ENCODE measurements around the gene AHI1. TPM values are rescaled to one million over a fixed set of nuclear protein-coding genes. Genes with fewer than 3 reads are reported as not detected.

The AHI1 gene
- total and polyA plus RNA-seq, 2 donors (not counting 1 experiment from before 2014, with no cell fraction given) = 8.3 to 61.7 TPM

GRCh38 chr6:135362124-135362523, 135.4 kb downstream of the AHI1 start:
- POLR2A ChIA-PET = no interaction called here
- WGBS (ENCODE audit: insufficient coverage) = no CpG with 5 or more reads among the region's 4 CpGs
- TF ChIP-seq EZH2 (IDR thresholded peaks at IDR 0.05; ENCODE audit: borderline replicate concordance, insufficient read depth, low read depth, low read length, poor library complexity, severe bottlenecking) (no peak), CTCF (IDR thresholded peaks at IDR 0.05) (no peak)

GRCh38 chr6:135360222-135360621, 137.3 kb downstream of the AHI1 start:
- no peak for TF ChIP-seq CTCF (IDR thresholded peaks at IDR 0.05)
- no peak for TF ChIP-seq EZH2 (IDR thresholded peaks at IDR 0.05; ENCODE audit: borderline replicate concordance, insufficient read depth, low read depth, low read length, poor library complexity, severe bottlenecking)
- Mint-ChIP-seq H3K4me1 (no peaks in the 10 kb centered on the region), H3K27ac (no peak overlapping the region), H3K9me3 (ENCODE audit: insufficient read depth) (peaks cover 3% of the 10 kb centered on the region), H3K27me3 (no peaks in the 10 kb centered on the region), H3K4me3 (no peak overlapping the region)
- Histone ChIP-seq H3K4me2 (replicated peaks; ENCODE audit: low read depth, low read length, poor library complexity, severe bottlenecking) (no peak overlapping the region), H4K20me1 (ENCODE audit: control insufficient read depth, insufficient read depth, low read length, poor library complexity, severe bottlenecking) (no peaks in the 10 kb centered on the region), H3K9ac (ENCODE audit: low read length) (no peak overlapping the region), H3K4me3 (ENCODE audit: control extremely low read depth in 1 of 5, extremely low read depth in 1 of 5, insufficient read depth in 1 of 5, low read depth in 2 of 5, low read length in 4 of 5) (no peak overlapping the region), H3K4me1 (ENCODE audit: control insufficient read depth in 2 of 2, insufficient read depth in 2 of 2, low read length in 2 of 2) (no peaks in the 10 kb centered on the region), H3K27me3 (replicated peaks in 1 of 4; ENCODE audit: control extremely low read depth in 1 of 4, control insufficient read depth in 3 of 4, insufficient read depth in 4 of 4, low read length in 3 of 4) (no peaks in the 10 kb centered on the region), H3K79me2 (ENCODE audit: control insufficient read depth, insufficient read depth, low read length) (no peaks in the 10 kb centered on the region), H3K9me3 (ENCODE audit: control extremely low read depth in 1 of 3, control insufficient read depth in 2 of 3, insufficient read depth in 1 of 3, low read length in 2 of 3) (peaks cover 0 to 5% (median 0%) of the 10 kb centered on the region in 3 donors), H2AFZ (ENCODE audit: insufficient read depth, low read depth, low read length, poor library complexity, severe bottlenecking) (no peak overlapping the region), H3K36me3 (replicated peaks in 1 of 2; ENCODE audit: control extremely low read depth in 1 of 2, control insufficient read depth in 1 of 2, extremely low read depth in 1 of 2, insufficient read depth in 2 of 2, low read length in 1 of 2) (no peaks in the 10 kb centered on the region), H3K27ac (ENCODE audit: low read length in 2 of 2) (no peak overlapping the region)
- ATAC-seq (ENCODE audit: low read depth) (no peak), DNase-seq (no peak)
- intact Hi-C loops (cut with micrococcal nuclease) = no loop called here
- WGBS (ENCODE audit: insufficient coverage) = 100% methylated on average over 2 of the region's 2 CpGs
- POLR2A ChIA-PET = no interaction called here
- CTCF ChIA-PET = no interaction called here

More at GRCh38 chr6:135362124-135362523, 135.4 kb downstream of the AHI1 start:
- DNase-seq = no peak
- intact Hi-C loops (cut with micrococcal nuclease) = no loop called here
- Histone ChIP-seq H3K27ac (ENCODE audit: low read length in 2 of 2) (no peak overlapping the region), H3K4me1 (ENCODE audit: control insufficient read depth in 2 of 2, insufficient read depth in 2 of 2, low read length in 2 of 2) (no peaks in the 10 kb centered on the region), H3K4me2 (replicated peaks; ENCODE audit: low read depth, low read length, poor library complexity, severe bottlenecking) (no peak overlapping the region), H3K9me3 (ENCODE audit: control extremely low read depth in 1 of 3, control insufficient read depth in 2 of 3, insufficient read depth in 1 of 3, low read length in 2 of 3) (peaks cover 0 to 5% (median 0%) of the 10 kb centered on the region in 3 donors), H2AFZ (ENCODE audit: insufficient read depth, low read depth, low read length, poor library complexity, severe bottlenecking) (no peak overlapping the region), H3K9ac (ENCODE audit: low read length) (no peak overlapping the region), H3K4me3 (ENCODE audit: control extremely low read depth in 1 of 5, extremely low read depth in 1 of 5, insufficient read depth in 1 of 5, low read depth in 2 of 5, low read length in 4 of 5) (no peak overlapping the region), H3K79me2 (ENCODE audit: control insufficient read depth, insufficient read depth, low read length) (no peaks in the 10 kb centered on the region), H4K20me1 (ENCODE audit: control insufficient read depth, insufficient read depth, low read length, poor library complexity, severe bottlenecking) (no peaks in the 10 kb centered on the region), H3K36me3 (replicated peaks in 1 of 2; ENCODE audit: control extremely low read depth in 1 of 2, control insufficient read depth in 1 of 2, extremely low read depth in 1 of 2, insufficient read depth in 2 of 2, low read length in 1 of 2) (no peaks in the 10 kb centered on the region), H3K27me3 (replicated peaks in 1 of 4; ENCODE audit: control extremely low read depth in 1 of 4, control insufficient read depth in 3 of 4, insufficient read depth in 4 of 4, low read length in 3 of 4) (no peaks in the 10 kb centered on the region)
- H3K27ac Mint-ChIP-seq = no peak overlapping the region
- CTCF ChIA-PET = no interaction called here
- no peaks in the 10 kb centered on the region for H3K27me3 Mint-ChIP-seq
- H3K4me1 Mint-ChIP-seq = no peaks in the 10 kb centered on the region
- H3K9me3 Mint-ChIP-seq (ENCODE audit: insufficient read depth) = peaks cover 6% of the 10 kb centered on the region
- ATAC-seq (ENCODE audit: low read depth) = no peak
- no peak overlapping the region for H3K4me3 Mint-ChIP-seq

Measured in B cell (primary cell).